Hippocampal formation (tissue), 2 donors: ENCODE results near the gene MRPS14.
A peak's percentile ranks its signal among the peaks of the same experiment; 100 is the strongest.
"Not testable (repeated sequence)": the region's sequence is repeated elsewhere in the genome, so short reads cannot be mapped to it uniquely, and the experiment has no call there.

Experiments
- DNase-seq, 2 donors: peaks; one replicate each; lab custom pipeline; 2025; lab: John Stamatoyannopoulos, UW

The MRPS14 gene

DNA sequence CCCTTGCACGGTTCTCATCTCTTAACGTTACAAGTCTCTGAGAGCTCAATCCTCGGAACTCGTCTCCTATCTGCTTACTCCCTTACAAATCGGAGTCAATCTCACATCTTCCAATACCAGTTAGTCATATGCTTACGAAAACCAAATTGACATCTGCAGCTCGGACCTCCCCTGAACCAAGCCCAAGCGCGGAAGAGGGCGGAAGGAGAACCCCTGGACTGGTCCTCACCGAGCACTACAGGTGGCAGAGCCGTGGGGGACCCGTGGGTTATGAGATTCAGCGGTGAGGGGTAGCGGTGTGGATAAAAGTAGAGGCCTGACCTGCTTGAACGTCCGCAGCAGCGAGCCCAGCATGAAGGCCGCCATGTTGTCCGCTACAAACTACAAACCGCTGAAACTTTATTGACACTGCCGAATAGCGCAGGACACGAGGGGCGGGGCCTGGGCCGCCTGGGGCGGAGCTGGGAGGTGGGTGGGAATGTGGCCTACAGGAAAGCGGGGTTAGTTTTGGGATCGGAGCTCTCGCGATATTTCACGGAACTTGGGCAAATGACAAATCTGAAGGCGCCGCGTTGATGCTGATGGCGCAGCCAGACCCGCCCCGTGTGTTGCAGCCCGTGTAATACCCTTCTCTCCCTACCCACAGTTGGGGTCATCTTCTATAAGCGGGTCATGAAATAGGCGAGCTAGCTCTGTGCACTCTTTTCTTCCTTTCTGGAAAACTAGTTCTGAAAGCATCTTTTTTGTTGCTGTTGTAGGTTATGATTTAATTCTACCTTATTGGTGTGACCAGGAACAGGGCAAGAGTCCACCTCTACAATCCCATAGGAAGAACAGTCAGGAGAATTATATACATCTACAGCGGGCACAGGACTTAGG lies at the start of gene MRPS14:
TSS of gene MRPS14 (minus strand) at position 383 of the 879 bp plus-strand sequence. CDS start at position 366, 17 bp downstream.
- peak; percentile 94 to 97 for DNase-seq

DNA sequence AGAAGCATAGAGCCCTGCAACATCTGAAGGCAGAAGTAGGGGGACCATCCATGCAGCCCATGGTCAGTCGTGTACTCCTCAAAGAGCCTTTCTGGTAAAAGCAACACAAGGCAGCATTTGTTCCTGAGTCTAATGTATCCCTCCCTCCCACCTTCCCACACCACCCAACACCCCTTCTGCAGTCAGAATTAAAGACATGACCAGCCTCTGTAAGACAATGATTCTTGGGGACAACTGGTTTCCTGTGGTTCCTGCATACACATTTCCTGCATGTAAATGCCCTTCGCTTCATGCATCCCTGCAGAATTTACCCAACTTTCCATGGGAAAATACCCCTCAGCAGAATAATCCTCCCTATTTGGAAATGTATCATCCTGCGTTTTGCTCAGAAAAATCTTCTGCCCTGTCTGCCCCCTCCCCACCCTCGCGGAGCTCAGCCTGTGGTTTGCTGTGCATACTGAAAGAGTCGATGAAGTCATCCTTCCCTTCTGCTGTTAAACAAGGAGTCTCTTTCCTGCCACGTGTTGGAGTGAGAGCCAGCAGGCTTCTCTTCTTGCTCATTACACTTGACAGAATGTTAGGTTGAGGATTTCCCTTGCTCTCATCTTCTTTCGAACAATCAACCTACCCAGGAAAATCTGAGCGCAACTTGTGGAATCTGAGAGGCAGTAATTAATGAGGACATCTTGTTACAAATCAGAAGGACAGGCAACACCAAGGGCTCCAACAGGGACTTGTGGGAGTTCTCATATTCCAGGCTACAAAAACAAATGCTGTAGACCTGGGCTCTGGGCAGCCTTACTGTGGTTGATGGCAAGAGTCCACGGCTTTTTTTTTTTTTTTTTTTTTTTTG lies 49.1 kb upstream of the MRPS14 start:
- DNase-seq: peak; percentile 6 to 10

DNA sequence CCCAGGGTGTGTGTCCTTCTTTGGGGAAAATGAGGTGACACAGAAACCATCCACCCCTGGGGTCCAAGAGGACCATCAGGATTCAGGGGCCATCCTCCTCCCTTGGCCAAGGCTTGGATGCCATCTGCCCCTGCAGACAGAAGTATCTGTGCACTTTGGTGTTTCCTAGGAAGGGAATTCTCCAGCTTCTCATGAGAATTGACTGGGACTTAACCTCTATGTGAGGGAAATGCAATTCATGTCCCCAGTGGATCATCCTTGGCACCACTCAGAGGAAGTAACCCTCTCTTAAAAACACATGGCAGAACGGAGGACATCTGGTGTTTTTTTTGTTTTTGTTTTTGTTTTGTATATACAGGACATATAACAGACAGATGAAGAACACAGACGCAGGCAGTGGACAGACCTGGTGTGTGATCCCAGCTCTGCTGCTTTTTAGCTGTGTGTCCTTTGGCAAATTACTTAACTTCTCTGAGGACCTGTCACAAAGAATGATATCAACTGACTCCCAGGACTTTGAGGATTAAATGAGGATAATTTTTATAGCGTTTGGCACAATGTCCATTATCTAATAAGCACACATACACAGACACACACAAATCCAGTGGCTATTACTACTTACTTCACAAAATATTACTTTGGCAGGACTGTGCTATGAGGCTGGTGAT lies 48.2 kb upstream of the MRPS14 start:
- DNase-seq: no peak

DNA sequence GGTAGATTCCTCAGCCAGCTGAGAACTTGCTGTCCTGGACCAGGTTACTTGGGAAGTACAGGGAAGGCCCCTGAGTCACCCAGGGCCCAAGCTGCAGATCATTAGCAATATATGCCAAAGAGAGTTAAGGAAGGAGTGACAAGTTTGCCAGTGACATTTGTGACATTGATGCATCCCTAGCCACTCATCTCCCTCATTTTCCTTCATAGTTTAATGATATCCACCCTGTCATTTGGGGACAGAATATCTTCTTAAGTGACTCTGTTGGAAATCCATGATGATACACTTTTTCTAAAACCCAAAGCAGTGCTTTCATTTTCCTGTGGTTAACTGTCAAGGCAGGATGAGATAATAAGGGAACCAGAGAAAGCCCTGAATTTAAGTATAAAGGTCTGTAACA lies 47.6 kb upstream of the MRPS14 start:
- DNase-seq: no peak

DNA sequence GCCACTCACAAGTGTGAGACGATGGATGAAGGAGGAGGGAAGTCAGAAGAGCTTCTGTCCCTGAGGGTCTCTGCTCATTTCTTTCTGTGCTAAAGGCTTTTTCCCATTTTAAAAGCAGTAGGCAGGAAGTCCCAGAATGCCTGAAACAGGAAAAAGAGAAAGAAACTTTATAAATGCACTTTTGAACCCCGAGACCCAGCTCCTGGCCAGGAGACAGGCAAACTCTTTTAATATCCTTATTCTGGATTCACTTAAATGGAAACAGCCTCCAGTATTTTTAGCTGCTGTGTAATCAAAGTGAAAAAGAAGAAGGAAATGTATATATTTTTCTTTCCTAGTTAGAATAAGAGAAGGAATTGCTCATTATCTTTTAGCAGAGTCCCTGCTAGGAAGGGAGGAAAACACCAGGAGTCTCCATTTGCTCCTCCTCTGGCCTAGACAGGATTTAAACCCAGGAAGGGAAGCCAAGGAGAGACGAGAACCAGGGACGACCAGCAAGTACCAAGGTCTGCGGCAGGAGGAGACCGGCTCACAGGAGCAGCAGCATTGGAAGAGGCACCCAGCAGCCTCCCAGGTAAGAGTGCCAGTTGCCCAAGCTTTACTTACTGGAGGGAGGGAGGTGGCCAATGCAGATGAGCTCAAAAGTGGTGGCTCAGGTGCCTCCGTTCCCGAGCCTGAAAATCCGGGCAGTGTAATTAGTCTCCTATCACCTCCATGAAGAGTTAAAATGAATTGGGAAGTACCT lies 44.3 kb upstream of the MRPS14 start, which contains the start of gene TNN:
TSS of gene TNN (plus strand) at position 472 of the 745 bp plus-strand sequence. CDS start 9,586 bp downstream, outside the sequence.
- no peak for DNase-seq

DNA sequence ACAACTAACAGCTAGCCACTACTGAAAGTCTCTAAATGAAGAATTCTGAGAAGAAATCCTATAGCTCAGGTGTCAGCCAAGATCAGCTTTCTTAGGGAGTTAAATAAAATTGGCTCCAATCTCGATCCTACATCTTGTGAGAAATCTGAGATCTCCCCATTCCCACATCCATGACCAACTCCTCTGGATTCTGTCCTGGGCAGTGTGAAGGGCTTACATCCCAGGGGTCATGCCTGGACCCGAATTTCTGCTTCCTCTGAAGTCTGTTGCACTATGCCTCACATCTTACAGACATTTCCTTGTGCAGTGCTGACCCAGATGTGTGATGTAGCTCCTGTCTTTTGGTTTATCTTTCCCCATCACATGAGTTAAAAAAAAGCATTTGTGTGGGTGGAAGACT lies 39.6 kb upstream of the MRPS14 start:
- no peak for DNase-seq

DNA sequence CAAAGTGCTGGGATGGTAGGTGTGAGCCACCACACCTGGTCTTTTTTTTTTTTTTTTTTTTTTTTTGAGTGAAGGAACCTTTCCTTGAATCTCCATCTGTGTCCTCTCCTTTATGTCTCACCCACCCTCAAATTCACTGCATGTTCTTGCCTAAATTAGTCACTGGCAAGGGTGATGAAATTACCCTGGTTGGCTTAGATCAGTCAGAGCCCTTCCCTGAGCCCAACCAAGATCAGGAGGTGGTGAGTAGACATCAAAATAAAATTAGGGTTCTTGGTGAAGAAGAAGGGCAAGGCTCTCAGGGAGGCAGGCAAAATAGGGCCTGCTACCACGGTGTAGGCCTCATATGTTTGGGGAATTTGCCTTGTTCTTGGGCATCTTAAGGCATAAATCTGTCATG lies 39.1 kb upstream of the MRPS14 start:
- DNase-seq: no peak

DNA sequence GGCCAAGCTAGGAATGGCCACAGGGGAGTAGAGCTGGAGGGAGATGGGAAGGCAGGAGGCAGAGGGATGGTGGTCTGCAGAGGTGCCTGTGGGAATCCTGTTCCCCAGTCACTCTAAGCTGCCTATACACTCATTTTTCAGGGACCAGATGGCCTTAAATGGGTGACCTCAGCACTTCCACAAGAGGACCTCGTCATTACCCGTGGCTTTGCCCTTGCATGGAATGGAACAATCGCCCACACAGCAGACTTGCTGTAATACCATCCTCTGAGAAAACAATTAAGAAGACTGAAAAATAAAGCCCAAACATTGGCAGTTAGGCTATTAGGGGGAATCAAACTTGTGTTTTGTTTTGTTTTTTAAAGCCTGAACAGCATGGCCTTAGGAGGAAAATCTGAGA lies 31.5 kb upstream of the MRPS14 start:
- DNase-seq: no peak

DNA sequence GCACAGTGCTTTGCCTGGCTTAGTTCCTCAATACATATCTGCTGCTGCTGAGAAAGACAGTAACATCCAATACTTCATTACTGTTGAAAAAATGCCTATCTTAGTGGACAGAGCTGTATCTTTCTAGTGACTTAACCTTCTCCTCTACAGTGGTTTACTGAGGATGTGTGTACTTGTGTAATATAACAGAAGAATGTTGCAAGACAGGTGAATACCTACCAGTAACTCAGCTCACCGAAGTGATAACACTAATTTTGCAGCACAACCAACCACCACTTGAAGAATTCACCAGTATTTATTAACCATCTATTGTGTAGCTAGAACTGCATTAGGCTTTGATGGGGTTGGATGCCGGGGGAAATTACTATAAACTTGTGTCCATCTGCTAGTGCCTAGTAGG lies 27.8 kb upstream of the MRPS14 start:
- DNase-seq: no peak

DNA sequence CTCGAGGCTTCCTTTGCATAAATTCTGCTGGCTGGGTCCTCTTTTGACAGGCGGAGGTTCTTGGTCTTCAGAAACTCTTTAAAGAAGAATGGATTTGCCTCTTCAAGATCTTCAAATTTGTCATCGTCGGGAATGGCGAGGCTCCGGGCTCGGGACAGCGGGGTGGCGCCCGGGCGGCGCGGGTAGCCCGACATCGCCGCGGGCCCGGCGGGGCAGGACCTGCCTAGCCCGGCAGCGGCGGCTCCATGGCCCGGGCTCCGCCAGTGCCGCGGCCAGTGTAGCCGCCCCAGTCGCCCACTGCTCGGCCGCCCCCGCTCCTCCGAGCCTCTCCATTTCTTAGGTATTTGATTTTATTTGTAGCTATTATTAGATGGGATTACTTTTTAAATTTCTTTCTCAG lies 22.3 kb upstream of the MRPS14 start:
- no peak for DNase-seq

DNA sequence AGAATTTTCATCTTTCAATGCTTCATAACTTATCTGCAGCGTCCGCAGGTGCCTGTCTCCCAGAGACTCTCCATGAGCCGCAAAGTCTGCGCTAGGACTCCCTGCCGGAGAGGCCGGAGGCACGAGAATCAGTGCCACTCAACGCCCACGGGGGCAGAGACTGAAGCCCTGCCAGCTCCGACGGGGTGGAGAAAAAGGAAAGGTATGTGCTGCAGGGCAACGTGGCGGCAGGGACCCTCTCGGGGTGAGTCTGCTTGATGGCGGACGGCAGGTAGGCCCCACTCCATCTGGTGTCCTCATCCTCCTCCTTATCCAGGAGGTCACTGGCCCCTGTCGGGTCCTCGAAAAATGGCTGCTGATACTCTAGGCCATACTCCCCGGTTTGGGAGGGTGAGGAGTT lies 21.9 kb upstream of the MRPS14 start:
- DNase-seq: no peak

DNA sequence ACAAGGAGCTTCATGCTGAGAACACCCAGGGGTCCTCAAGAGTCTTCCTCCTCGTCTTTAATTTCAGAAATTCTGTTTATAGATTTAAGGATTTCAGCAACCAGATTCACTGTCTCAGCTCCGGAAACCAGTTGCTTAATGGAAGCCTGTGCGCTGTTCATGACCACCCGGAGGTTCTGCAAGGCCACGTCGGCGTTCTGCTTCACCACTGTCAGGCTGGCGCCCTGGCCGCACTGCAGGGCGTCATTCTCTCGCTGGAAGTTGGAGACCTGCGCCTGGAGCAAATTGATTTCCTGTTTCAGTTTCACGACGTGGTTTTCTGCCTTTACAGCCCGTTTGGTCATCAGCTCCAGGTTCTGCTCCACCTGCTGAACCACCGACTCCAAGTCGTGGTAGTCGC lies 21.4 kb upstream of the MRPS14 start:
- not testable (repeated sequence) for DNase-seq

DNA sequence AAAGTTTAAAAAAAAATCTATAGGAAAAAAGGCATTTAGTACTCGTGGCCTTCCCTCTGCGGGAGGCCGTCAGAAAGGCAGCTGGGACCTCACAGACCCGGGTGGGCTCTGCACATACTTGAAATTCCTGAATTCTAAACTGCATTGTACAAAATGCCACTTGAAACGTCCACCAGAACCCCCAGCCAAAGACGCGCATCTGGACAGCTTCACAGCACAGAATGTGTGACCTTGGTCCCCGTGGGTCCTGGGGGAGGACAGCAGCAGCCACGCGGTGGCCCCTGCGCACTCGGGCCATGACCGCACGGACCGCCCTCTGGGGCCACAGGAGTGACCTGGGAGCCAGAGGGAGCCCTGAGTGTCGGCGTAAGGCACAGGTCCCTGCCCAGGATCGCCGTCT lies 20.6 kb upstream of the MRPS14 start:
- no peak for DNase-seq

DNA sequence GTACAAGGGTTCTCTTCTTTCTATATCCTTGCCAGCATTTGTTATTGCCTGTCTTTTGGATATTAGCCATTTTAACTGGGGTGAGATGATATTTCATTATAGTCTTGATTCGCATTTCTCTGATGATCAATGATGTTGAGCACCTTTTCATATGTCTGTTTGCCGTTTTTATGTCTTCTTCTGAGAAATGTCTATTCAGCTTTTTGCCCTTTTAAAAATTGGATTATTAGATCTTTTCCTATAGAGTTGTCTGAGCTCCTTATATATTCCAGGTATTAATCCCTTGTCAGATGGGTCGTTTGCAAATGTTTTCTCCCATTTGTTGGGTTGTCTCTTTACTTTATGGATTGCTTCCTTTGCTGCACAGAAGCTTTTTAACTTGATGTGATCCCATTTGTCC lies 19.4 kb upstream of the MRPS14 start:
- DNase-seq: no peak

DNA sequence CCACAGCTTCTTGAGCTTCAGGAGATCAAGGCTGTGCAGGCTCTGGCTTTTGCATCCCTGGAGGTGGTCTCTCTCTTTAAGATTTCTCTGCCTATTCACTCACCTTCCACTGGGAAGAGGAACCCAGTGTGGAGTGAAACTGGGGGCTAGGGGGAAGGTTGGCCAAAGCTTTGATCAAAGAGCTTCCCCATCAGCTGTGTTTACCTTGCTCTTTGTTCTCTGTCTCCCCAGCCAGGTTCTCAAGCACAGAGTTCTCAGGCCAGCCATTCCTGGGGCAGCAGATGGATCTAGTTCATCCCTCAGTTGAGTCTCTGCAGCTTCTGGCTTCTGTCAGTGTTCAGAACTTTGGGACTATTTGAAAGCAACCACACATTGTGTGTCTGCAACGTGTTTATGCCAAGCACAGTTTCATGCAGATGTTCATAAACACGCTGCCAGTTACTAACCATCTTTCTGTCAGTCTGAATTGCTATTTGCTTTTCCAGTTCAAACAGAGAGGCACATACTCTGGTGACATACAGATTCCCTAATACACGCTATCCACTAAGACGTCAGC lies 17.2 kb upstream of the MRPS14 start:
- DNase-seq: no peak

DNA sequence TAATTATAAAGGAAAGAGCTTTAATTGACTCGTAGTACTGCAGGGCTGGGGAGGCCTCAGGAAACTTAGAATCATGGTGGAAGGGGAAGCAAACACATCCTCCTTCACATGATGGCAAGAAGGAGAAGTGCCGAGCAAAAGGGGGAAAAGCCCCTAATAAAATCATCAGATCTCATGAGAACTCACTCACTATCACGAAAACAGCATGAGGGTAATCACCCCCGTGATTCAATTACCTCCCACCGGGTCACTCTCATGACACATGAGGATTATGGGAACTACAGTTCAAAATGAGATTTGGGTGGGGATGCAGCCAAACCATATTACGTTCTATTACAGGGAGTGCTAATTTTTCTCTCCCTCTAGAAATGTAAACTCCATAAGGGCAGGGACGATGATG lies 14.2 kb upstream of the MRPS14 start:
- no peak for DNase-seq

DNA sequence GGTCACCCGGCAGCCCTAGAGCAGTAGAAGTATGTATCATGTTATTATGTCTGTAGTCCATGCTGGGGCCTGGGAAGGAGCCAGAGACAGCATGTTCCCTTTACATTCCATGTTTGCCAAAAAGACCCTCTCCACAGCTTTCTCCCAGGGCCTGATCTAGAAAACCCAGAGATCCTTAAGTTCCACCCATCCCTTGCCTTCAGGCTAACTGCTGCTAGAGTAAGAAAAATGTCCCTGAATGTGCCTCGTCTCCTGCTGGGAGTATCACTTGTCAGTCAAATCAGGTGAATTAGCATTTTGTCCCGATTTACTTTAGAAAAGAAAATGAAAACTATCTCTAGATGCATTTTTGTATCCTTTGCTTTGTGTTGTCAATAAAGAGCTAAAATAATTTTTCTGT lies 13.3 kb upstream of the MRPS14 start:
- DNase-seq: no peak

DNA sequence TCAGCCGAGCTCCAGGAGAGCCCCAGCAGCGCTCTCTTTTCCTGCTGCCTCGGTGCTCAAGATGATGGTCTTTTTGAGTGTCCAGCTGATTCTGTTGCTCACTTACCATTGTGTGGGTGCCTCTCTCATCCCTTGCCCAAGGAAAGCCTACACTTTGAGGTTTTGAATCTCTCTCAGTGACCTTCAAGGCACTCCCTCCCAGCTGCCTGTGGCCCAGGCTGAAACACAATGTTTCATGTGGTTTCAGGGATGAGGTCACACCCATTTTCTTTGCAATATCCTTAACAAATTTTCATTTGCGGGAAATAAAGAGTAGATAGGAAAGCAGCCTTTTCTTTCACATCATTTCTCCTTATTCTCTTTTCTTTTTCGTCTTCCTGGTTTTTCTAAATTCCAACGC lies 12.6 kb upstream of the MRPS14 start:
- no peak for DNase-seq

DNA sequence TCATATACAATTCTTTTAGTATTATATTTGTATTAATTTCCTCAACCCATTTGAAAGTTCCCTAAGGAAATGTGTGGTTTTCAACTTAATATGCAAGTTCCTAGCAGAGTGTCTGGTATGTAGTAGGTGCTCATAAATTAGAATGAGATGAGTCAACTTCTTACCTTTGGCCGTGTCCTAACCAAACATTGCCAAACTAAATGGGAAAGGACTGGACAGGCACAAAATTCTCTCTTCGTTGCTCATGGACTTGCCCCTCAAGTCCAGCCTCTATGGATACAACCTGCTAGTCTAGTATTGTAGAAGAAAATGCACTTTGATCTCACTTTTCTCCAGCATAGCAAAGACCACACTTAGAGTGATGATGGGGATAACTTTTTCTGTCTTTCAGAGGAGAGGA lies 11.6 kb upstream of the MRPS14 start:
- no peak for DNase-seq

DNA sequence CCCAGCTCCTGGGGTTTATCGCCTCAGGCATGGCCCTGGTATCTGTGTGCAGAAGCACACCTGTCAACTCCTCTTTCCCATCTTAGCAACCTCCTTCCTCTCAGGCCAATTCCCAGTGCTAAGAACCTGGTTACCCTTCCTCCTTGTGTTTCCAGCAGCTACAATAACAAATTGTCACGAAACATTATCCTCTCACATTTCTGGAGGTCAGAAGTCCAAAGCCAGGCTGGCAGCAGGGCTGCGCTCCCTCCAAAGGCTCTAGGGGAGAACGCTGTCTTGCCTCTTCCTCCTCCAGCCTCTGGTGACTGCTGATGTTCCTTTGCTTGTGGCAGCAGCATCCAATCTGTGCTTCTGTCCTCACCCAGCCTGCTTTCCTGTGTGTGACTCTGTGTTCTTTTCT lies 10.7 kb upstream of the MRPS14 start:
- no peak for DNase-seq

DNA sequence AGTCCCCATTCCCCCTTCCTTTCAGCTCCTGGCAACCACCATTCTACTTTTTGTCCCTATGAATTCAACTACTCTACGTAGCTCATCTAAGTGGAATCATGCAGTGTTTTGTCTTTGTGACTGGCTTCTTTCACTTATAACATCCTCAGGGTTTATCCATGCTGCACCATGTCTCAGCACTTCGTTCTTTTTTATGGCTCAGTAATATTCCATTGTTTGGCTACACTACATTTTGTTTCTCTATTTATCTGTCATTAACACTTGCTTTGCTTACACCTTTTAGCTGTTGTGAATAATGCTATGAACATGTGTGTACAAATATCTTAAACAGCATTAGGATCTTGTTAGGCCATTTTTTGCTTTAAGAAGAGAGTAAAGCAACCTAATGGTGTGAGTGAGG lies 1.5 kb upstream of the MRPS14 start:
- no peak for DNase-seq

DNA sequence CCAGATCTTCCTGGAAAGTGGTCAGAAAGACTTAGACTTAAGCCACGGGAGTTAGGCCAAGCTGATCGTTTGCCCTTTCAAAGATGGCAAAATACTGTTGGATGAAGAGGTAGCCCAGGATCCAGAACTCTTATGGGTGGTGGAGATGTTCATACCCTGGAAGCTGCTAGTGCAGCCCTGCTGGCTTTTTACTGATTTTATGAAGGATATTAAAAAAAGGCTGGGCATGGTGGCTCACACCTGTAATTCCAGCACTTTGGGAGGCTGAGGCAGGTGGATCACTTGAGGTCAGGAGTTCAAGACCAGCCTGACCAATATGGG lies 657 bp upstream of the MRPS14 start:
- not testable (repeated sequence) for DNase-seq
